ENCODE data around the gene ENTPD3. TPM values are rescaled to one million over a fixed set of nuclear protein-coding genes. Genes with fewer than 3 reads are reported as not detected.

Gene ENTPD3
- total and polyA plus RNA-seq, 2 of the 8 experiments (the other 6 are each of a cell fraction or from before 2014, with no cell fraction given): 0.60 to 1.0 TPM

DNA sequence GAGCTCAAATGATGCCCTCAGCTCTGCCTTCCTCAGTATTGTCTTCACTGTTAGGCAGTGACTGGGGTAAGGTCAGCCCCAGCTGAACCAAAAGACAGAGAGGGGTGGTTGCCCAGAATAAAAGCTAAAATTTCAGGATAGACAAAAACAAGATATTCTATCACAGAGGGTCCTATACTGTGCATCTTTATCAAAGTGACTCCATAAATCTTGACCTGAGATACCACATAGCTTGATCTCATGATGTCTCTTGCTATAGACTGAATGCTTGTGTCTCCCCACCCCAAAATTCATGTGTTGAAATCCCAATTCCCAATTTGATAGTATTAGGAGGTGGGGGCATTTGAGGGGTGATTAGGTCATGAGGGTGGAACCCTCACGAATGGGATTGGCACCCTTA, 47.1 kb upstream of the ENTPD3 start (continued):
- TF ChIP-seq RBBP5 (IDR thresholded peaks at IDR 0.05; ENCODE audit: borderline replicate concordance, low read depth, low read length): no peak
- no peak for TF ChIP-seq CBX8 (IDR thresholded peaks at IDR 0.05; ENCODE audit: borderline replicate concordance, low read depth, low read length)
- no peak for TF ChIP-seq RXRA (IDR thresholded peaks at IDR 0.05; ENCODE audit: insufficient read depth, low read depth, low read length)
